Prostate gland (tissue), 2 donors: ENCODE results near the gene HOXA3. TPM values are rescaled to one million over a fixed set of nuclear protein-coding genes. Genes with fewer than 3 reads are reported as not detected.

Experiments used
- DNase-seq: peaks from one replicate; pipeline ENCODE4 v3.0.0-alpha.2; 2019; ENCODE audit warnings: low spot score
- H3K27ac ChIP-seq, 2 donors: fragments of 200-600 bp; sonication (generic); 2 replicates each; pipeline ENCODE4 v1.5.1; 2017 to 2019
- H3K27me3 ChIP-seq: fragments of 200-600 bp; sonication (generic); replicated peaks from 2 replicates; pipeline ENCODE4 v1.5.1; 2019; ENCODE audit not compliant: insufficient read depth
- H3K36me3 ChIP-seq, 2 donors: fragments of 200-600 bp; sonication (generic); 1 replicate in 1 of 2; 2 replicates in 1 of 2; pipeline versions ENCODE4 v1.5.1 to v1.8.1; 2017 to 2019
- H3K4me1 ChIP-seq: fragments of 200-600 bp; sonication (generic); replicated peaks from 2 replicates; pipeline ENCODE4 v1.5.1; 2019
- H3K4me3 ChIP-seq, 2 donors: fragments of 200-600 bp; sonication (generic); 2 replicates each; pipeline ENCODE4 v1.5.1; 2017 to 2019
- H3K9me3 ChIP-seq: fragments of 200-600 bp; sonication (generic); 2 replicates; pipeline ENCODE4 v1.5.1; 2017
- CTCF ChIP-seq, 4 experiments: fragments of 200-600 bp in 2 of 4; fragments of 450-650 bp in 2 of 4; sonication (generic) in 2 of 4; IDR thresholded peaks; 1 replicate in 3 of 4; 2 replicates in 1 of 4; pipeline ENCODE4 v1.5.1; 2016 to 2019; ENCODE audit warnings: antibody characterized with exemption in 4 of 4, mild to moderate bottlenecking in 2 of 4, moderate library complexity in 2 of 4
- POLR2A ChIP-seq: fragments of 450-650 bp; IDR thresholded peaks from one replicate; pipeline ENCODE4 v1.6.1; 2016; ENCODE audit warnings: antibody characterized with exemption, mild to moderate bottlenecking
- POLR2AphosphoS5 ChIP-seq: sonication (generic); formaldehyde crosslinking; IDR thresholded peaks from one replicate; pipeline ENCODE4 v1.6.1; 2017; ENCODE audit warnings: antibody characterized with exemption
- WGBS: methylation state at CpG from one replicate; pipeline ENCODE4 v1.1.5; 2018; 5-methylcytosine and 5-hydroxymethylcytosine counted together
- intact Hi-C: fragments of 100-400 bp; cut with DNase I; formaldehyde crosslinking; loops from one replicate; pipeline ENCODE4 v1.14.2; 2022
- total RNA-seq, 2 donors: library from RNA; depleted of rRNA; stranded (reverse); fragments of >200 nt; gene quantifications; one replicate each; pipeline ENCODE4 v1.1.0, GENCODE V29; 2016

Gene HOXA3
- total RNA-seq, 2 donors from 2014 or later, result 2.8 to 3.1 TPM

GRCh38 chr7:27170426-27171324 is 18.3 kb upstream of the HOXA3 start:
- Histone ChIP-seq H3K27me3 (no peaks in the 10 kb centered on the region), H3K4me1 (no peaks in the 10 kb centered on the region), H3K9me3 (no peaks in the 10 kb centered on the region), H3K4me3 (peak overlapping the region; percentile 61 to 80), H3K27ac (peak overlapping the region; percentile 96), H3K36me3 (no peaks in the 10 kb centered on the region)
- DNase-seq, result no peak
- intact Hi-C loops, result no loop called here
- TF ChIP-seq POLR2AphosphoS5 (no peak), CTCF (IDR thresholded peaks at IDR 0.05) (no peak), POLR2A (no peak)
- WGBS, result 9% methylated on average over 11 of the region's 11 CpGs

- H3K4me1 ChIP-seq, result no peaks in the 10 kb centered on the region
- WGBS, result 5% methylated on average over 32 of the region's 46 CpGs
- peak overlapping the region; percentile 96 for H3K27ac ChIP-seq
- TF ChIP-seq POLR2A (no peak), POLR2AphosphoS5 (no peak), CTCF (IDR thresholded peaks at IDR 0.05) (peak in 1 of 4 experiments; percentile 2)
- peak overlapping the region; percentile 61 to 80 for H3K4me3 ChIP-seq
- DNase-seq, result no peak
- intact Hi-C loops, result loop anchor here (5.0 kb wide), 1 partner anchor 968 kb away; the partner anchor contains the start of genes CBX3 and HNRNPA2B1
- H3K27me3 ChIP-seq, result no peaks in the 10 kb centered on the region
- no peaks in the 10 kb centered on the region for H3K9me3 ChIP-seq
- H3K36me3 ChIP-seq, result no peaks in the 10 kb centered on the region
Observed at GRCh38 chr7:27169658-27170425, 17.5 kb upstream of the HOXA3 start.

GRCh38 chr7:27168265-27168947 is 16.0 kb upstream of the HOXA3 start:
- DNase-seq, result peak; percentile 79
- H3K36me3 ChIP-seq, result no peaks in the 10 kb centered on the region
- peak overlapping the region; percentile 61 to 80 for H3K4me3 ChIP-seq
- H3K27ac ChIP-seq, result peak overlapping the region; percentile 96
- intact Hi-C loops, result loop anchor here (5.0 kb wide), 1 partner anchor 966 kb away; the partner anchor contains the start of genes CBX3 and HNRNPA2B1
- WGBS, result 7% methylated on average over 25 of the region's 25 CpGs
- H3K9me3 ChIP-seq, result no peaks in the 10 kb centered on the region
- TF ChIP-seq POLR2A (peak; percentile 34), CTCF (IDR thresholded peaks at IDR 0.05) (no peak)
- H3K4me1 ChIP-seq, result no peaks in the 10 kb centered on the region
- H3K27me3 ChIP-seq, result no peaks in the 10 kb centered on the region

- Histone ChIP-seq H3K27ac (peak overlapping the region; percentile 96), H3K4me1 (no peaks in the 10 kb centered on the region), H3K4me3 (peak overlapping the region; percentile 61 to 80), H3K9me3 (no peaks in the 10 kb centered on the region), H3K27me3 (no peaks in the 10 kb centered on the region), H3K36me3 (no peaks in the 10 kb centered on the region)
- 11% methylated on average over 4 of the region's 4 CpGs for WGBS
- DNase-seq, result no peak
- intact Hi-C loops, result loop anchor here (5.0 kb wide), 1 partner anchor 966 kb away; the partner anchor contains the start of genes CBX3 and HNRNPA2B1
- TF ChIP-seq CTCF (IDR thresholded peaks at IDR 0.05) (no peak), POLR2A (no peak)
Observed at GRCh38 chr7:27167916-27168264, 15.5 kb upstream of the HOXA3 start.
